Uterus (tissue), 2 donors: ENCODE results near the gene GNG12.

Experiments
- CTCF ChIP-seq, 4 experiments: fragments of 200-600 bp in 2 of 4; fragments of 450-650 bp in 2 of 4; sonication (generic) in 2 of 4; IDR thresholded peaks; one replicate each; pipeline ENCODE4 v1.5.1; 2016 to 2019; ENCODE audit warnings: antibody characterized with exemption in 4 of 4, mild to moderate bottlenecking in 2 of 4, moderate library complexity in 1 of 4
- POLR2A ChIP-seq, 2 donors: fragments of 450-650 bp; IDR thresholded peaks; one replicate each; pipeline ENCODE4 v1.6.1; 2016; ENCODE audit warnings: antibody characterized with exemption in 2 of 2, mild to moderate bottlenecking in 1 of 2, moderate library complexity in 1 of 2

DNA sequence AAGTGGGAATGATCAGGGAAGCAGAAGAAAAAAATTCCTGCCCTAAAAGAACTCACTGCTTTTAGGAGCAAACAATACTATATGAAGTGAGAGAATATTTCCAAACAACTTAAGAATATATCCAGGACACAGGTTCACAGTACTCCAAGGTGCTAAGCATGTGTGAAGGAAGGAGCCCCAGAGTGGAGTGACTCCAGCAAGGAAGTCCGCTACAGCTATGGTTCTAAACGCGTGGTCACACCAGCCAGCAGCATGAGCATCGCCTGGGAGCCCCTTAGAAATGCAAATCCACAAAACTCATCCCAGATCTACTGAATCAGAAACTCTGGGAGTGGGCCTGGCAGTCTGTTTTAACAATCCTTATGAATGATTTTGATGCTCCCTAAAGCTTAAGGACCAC is 112.2 kb downstream of the GNG12 start:
- TF ChIP-seq CTCF (IDR thresholded peaks at IDR 0.05) (no peak), POLR2A (IDR thresholded peaks at IDR 0.05) (no peak)
